ENCODE results near the gene ITGAD. TPM values are rescaled to one million over a fixed set of nuclear protein-coding genes. Genes with fewer than 3 reads are reported as not detected.

ITGAD gene
- polyA plus RNA-seq, 2 of the 4 experiments (the other 2 are of a cell fraction): not detected

DNA sequence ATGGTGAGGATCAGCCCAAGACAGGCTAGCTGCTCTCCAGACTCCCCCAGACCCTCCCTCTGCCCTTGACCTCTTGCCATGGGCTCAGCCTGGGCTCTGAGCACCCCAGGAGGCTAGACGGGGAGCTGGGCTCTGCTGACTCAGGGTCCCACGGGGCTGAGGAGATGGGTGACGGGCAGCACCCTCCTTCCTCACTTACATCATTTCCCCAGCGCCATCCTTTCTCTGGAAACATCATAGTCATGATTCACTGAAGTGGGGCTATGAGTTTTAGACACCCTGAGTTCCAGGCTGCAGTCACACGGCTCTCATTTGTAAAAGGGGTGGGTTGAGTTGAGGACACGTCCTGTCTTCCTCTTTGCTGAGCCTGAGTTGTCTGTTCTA is 41.2 kb upstream of the ITGAD start:
- Histone ChIP-seq H3K9me3 (no peaks in the 10 kb centered on the region), H3K4me3 (no peak overlapping the region), H3K27ac (0 out of 6 replicates have a peak overlapping the region, but pooled peaks of 1 of the 2 experiments have one; percentile 12), H3K4me2 (0 out of 3 replicates have a peak overlapping the region, but pooled peaks have one; percentile 6), H3K4me1 (peaks cover 12% of the 10 kb centered on the region)
- no peak for DNase-seq (ENCODE audit: low read depth in 1 of 2, low spot score in 1 of 2)
- WGBS (ENCODE audit: missing lambda C conversion rate): 30% methylated on average over 6 of the region's 6 CpGs
- POLR2A ChIA-PET: no interaction called here
- CTCF ChIA-PET: interaction anchor here (1.4 kb wide), 1 partner anchor 18 kb away, joined by 3 read pairs; no protein-coding TSS in a partner anchor
- FAIRE-seq: no peak
- no peak; a peak in 1 of 6 replicates for ATAC-seq
- TF ChIP-seq ZNF302 (CRISPR knock-in tag; IDR thresholded peaks at IDR 0.05) (no peak), POLR2A (IDR thresholded peaks at IDR 0.05; ENCODE audit: low read length) (no peak), MAFK (IDR thresholded peaks at IDR 0.05; ENCODE audit: partially characterized antibody) (no peak), RARB (CRISPR knock-in tag; IDR thresholded peaks at IDR 0.05) (no peak), PHF8 (IDR thresholded peaks at IDR 0.05; ENCODE audit: borderline replicate concordance, low read depth) (no peak), MAZ (IDR thresholded peaks at IDR 0.05; ENCODE audit: borderline replicate concordance, low read depth, low read length) (no peak), MAX (IDR thresholded peaks at IDR 0.05) (no peak), ESRRA (IDR thresholded peaks at IDR 0.05; ENCODE audit: borderline replicate concordance, low read length) (no peak), KDM1A (IDR thresholded peaks at IDR 0.05; ENCODE audit: low read depth) (no peak), CHD2 (IDR thresholded peaks at IDR 0.05; ENCODE audit: low read length, partially characterized antibody) (no peak), USF2 (IDR thresholded peaks at IDR 0.05) (no peak), RCOR1 (IDR thresholded peaks at IDR 0.05; ENCODE audit: low read depth, low read length) (no peak), RAD21 (conservative IDR thresholded peaks at IDR 0.05 in 1 of 2, IDR thresholded peaks at IDR 0.05 in 1 of 2) (no peak), JUNB (IDR thresholded peaks at IDR 0.05) (no peak)
- TF ChIP-seq, protein P1, sequence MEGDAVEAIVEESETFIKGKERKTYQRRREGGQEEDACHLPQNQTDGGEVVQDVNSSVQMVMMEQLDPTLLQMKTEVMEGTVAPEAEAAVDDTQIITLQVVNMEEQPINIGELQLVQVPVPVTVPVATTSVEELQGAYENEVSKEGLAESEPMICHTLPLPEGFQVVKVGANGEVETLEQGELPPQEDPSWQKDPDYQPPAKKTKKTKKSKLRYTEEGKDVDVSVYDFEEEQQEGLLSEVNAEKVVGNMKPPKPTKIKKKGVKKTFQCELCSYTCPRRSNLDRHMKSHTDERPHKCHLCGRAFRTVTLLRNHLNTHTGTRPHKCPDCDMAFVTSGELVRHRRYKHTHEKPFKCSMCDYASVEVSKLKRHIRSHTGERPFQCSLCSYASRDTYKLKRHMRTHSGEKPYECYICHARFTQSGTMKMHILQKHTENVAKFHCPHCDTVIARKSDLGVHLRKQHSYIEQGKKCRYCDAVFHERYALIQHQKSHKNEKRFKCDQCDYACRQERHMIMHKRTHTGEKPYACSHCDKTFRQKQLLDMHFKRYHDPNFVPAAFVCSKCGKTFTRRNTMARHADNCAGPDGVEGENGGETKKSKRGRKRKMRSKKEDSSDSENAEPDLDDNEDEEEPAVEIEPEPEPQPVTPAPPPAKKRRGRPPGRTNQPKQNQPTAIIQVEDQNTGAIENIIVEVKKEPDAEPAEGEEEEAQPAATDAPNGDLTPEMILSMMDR (IDR thresholded peaks at IDR 0.05): no peak
- TF ChIP-seq, protein P2, sequence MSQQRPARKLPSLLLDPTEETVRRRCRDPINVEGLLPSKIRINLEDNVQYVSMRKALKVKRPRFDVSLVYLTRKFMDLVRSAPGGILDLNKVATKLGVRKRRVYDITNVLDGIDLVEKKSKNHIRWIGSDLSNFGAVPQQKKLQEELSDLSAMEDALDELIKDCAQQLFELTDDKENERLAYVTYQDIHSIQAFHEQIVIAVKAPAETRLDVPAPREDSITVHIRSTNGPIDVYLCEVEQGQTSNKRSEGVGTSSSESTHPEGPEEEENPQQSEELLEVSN (IDR thresholded peaks at IDR 0.05; ENCODE audit: borderline replicate concordance, low read depth): no peak

DNA sequence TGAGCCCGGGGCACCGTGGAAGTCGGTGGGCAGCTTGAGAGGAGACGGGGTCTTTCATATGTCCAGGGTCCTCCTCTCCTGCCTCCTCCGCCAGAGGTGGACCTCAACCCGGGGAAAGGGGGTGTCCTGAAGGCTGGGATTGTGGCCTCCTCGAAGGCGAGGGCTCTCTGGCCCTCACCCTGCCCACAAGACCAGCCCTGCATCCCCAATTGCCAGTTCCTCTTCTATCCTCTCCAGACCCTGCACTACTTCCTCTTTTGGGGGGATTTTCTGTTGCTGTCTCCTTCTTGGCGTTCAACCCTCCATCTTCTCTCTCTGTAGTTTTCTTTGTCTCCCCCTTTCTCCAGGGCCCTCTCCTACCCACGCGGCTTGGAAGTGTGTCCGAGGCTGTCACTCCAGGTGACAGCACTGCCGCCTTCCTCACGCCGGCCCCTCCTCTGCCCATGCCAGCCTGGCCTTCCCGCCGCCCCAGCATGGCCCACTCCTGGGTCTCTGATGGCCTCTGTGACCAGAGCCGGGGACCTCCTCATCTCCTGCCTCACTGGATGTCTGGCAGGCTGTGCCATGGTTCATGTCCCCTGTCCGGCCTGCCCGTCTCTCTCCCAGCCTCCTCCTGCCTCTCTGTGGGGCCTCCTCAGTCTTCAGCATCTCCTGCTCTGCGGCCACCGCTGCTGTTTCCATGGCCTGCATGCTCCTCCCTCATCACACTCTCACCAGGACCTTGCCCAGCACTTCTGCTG is 40.6 kb upstream of the ITGAD start:
- ATAC-seq (no peak), FAIRE-seq (no peak), DNase-seq (ENCODE audit: low read depth in 1 of 2, low spot score in 1 of 2) (no peak)
- no peak overlapping the region for H3K4me3 ChIP-seq
- no peak overlapping the region for H3K27ac ChIP-seq
- TF ChIP-seq RAD21 (conservative IDR thresholded peaks at IDR 0.05 in 1 of 2, IDR thresholded peaks at IDR 0.05 in 1 of 2): no peak
- TF ChIP-seq, protein P3, sequence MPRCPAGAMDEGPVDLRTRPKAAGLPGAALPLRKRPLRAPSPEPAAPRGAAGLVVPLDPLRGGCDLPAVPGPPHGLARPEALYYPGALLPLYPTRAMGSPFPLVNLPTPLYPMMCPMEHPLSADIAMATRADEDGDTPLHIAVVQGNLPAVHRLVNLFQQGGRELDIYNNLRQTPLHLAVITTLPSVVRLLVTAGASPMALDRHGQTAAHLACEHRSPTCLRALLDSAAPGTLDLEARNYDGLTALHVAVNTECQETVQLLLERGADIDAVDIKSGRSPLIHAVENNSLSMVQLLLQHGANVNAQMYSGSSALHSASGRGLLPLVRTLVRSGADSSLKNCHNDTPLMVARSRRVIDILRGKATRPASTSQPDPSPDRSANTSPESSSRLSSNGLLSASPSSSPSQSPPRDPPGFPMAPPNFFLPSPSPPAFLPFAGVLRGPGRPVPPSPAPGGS (IDR thresholded peaks at IDR 0.05): no peak
- TF ChIP-seq NR3C1 (IDR thresholded peaks at IDR 0.05): no peak
- TF ChIP-seq BHLHE40 (IDR thresholded peaks at IDR 0.05; ENCODE audit: low read depth, low read length): no peak
- no peak for TF ChIP-seq EHF (CRISPR knock-in tag; IDR thresholded peaks at IDR 0.05)
- no peak for TF ChIP-seq CHD2 (IDR thresholded peaks at IDR 0.05; ENCODE audit: low read length, partially characterized antibody)
- no peak for TF ChIP-seq ZFP36 (IDR thresholded peaks at IDR 0.05; ENCODE audit: borderline replicate concordance, partially characterized antibody)
- TF ChIP-seq SREBF2 (IDR thresholded peaks at IDR 0.05): no peak
- no peak for TF ChIP-seq HOXB13 (CRISPR knock-in tag; IDR thresholded peaks at IDR 0.05; ENCODE audit: low read depth)
- no peak for TF ChIP-seq HMGXB4 (CRISPR knock-in tag; IDR thresholded peaks at IDR 0.05; ENCODE audit: borderline replicate concordance)
- TF ChIP-seq KDM1A (IDR thresholded peaks at IDR 0.05; ENCODE audit: low read depth): no peak
- TF ChIP-seq JUNB (IDR thresholded peaks at IDR 0.05): no peak
- no peak for TF ChIP-seq ESRRA (IDR thresholded peaks at IDR 0.05; ENCODE audit: borderline replicate concordance, low read length)
- no peak for TF ChIP-seq EP300 (IDR thresholded peaks at IDR 0.05)
- TF ChIP-seq, protein P4, sequence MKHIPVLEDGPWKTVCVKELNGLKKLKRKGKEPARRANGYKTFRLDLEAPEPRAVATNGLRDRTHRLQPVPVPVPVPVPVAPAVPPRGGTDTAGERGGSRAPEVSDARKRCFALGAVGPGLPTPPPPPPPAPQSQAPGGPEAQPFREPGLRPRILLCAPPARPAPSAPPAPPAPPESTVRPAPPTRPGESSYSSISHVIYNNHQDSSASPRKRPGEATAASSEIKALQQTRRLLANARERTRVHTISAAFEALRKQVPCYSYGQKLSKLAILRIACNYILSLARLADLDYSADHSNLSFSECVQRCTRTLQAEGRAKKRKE (CRISPR knock-in tag; IDR thresholded peaks at IDR 0.05; ENCODE audit: low read depth): no peak
- no peak for TF ChIP-seq CBX8 (IDR thresholded peaks at IDR 0.05)
- no peak for TF ChIP-seq HOXB5 (CRISPR knock-in tag; IDR thresholded peaks at IDR 0.05)
- peaks cover 12% of the 10 kb centered on the region for H3K4me1 ChIP-seq
- WGBS (ENCODE audit: missing lambda C conversion rate): 87% methylated on average over 22 of the region's 22 CpGs
- ChIA-PET POLR2A (no interaction called here), CTCF (interaction anchor here (1.4 kb wide), 1 partner anchor 19 kb away, joined by 3 read pairs; no protein-coding TSS in a partner anchor)
- H3K4me2 ChIP-seq: no peak overlapping the region
- H3K9me3 ChIP-seq: no peaks in the 10 kb centered on the region
